SIG-M5 (cell line): ENCODE data around the gene GALNT11.
"Not testable (repeated sequence)": the region's sequence is repeated elsewhere in the genome, so short reads cannot be mapped to it uniquely, and the experiment has no call there.

ENCODE experiments used
- DNase-seq: peaks from one replicate; lab custom pipeline; 2025; lab: John Stamatoyannopoulos, UW

Gene GALNT11

DNA sequence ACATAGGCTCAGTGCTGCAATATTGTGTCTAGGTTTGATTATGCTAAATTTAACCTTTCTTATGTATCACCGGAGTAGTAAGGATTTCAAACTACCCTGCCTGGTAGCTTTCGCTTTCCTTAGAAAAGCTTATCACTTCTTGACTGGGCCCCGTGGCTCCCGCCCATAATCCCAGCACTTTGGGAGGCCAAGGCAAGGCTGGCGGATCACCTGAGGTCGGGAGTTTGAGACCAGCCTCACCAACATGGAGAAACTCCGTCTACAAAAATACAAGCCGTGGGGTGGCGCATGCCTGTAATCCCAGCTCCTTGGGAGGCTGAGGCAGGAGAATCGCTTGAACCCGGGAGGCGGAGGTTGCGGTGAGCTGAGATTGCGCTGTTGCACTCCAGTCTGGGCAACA is 49.9 kb downstream of the GALNT11 start:
- not testable (repeated sequence) for DNase-seq

DNA sequence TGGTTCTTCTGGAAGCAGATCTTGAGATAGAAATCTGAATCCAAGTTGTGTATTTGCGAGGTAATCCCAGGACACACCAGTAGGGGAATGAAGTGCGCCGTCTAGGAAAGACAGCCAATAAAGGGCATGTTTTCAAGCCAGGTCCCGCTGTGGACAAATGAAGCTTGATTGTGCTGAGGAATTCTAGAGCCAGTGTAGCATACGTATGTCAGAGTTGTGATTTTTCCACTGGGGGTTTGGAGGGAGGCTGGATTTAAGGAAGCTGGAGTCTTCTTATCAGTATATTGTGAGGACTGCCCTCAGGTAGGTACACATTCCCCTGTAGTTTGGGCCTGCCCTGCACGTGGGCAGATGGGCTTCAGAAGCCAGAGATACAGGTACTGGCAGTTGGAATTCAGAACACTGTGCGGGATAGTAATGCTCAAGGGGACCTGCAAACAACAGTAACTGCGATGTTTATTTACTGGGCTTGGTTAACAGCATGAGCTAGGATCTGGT is 50.9 kb downstream of the GALNT11 start:
- DNase-seq = no peak

DNA sequence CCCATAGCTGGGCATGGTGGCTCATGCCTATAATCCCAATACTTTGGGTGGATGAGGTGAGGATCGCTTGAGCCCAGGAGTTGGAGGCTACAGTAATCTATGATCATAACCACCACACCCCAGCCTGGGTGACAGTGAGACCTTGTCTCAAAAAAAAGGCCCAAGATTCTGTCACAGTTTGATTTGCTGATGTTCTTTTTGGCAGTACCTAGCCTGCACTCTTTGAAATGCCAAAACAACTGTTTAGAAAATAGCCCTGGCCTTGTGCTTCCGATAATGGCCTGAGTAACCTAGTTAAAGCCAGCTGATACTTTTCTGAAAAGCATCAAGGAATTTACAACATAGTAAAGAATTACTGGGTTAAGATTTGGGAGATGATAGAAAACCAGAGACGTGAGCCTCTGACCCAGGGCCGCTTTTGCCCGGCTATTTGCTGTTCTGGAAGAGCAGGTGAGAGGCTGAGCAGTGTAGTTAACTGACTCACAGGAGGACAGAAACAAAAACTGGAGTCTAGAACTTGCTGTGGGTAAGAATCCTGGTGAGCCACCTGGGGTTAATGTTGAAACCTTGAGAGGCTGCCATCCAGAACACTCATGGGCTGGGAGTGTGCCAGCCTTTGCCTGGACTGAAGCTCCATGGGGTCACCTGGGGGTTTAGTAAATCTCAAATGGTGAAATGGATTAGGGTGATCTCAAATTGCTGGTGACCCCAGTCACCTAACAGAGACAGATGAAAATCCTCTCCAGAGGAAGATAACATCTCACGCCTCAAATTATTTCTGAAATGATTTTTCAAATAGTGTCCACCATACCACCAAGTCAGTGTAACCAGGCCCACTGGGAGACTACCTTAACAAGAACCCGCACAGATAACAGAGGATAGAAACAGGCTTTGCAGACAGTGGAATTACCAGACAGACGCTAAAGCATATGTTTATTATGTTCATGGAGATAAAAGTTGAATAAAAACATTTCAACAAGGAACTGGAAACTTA is 51.8 kb downstream of the GALNT11 start:
- no peak for DNase-seq

DNA sequence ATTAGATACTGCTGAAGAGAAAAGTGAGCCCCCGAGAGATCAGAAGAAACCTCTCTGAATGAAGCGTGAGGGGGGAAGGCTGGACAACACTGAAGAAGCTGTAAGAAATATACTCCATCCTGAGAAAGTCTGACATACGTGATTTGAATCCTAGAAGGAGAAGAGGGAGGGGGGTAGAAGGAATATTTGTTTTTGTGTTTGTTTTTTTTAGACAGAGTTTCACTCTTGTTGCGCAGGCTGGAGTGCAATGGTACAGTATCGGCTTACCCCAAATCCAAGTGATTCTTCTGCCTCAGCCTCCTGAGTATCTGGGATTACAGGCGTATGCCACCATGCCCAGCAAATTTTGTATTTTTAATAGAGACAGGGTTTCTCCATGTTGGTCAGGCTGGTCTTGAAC is 52.6 kb downstream of the GALNT11 start:
- no peak for DNase-seq

DNA sequence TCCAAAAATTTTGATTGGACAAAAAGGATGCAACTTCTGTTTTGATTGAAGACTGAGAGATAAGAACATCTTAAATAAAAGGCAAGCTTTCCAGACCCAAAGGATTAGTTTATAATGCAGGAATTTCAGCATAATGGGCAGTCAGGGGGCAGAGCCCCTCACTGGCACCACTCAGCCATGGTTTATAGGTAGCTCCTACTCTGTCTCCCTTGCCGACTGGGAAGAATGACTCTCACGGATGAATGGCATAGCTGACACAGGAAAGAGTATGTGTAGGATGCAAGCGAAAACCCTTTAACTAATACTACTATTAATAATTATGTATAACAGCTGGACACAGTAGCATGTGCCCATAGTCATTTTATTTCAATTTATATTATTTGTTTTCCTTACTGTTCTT is 53.3 kb downstream of the GALNT11 start:
- no peak for DNase-seq

DNA sequence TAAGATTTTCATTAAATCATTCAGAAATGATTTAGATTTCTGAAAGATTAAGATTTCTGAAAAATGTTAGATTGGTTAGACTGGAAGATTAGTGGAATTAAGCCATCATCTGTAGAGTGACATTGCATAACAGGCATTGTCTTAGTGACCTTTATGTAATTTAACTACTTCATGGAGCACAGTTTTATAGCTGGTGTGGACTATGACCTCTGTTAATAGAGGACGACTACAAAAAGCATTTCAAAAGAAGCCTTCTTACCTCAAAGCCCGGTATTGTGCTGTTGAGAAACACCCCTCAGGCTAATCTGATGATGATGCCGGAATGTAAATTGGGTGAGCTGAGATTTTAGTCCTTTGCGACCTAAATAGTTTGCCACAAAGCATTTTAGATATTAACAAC is 55.6 kb downstream of the GALNT11 start:
- no peak for DNase-seq

DNA sequence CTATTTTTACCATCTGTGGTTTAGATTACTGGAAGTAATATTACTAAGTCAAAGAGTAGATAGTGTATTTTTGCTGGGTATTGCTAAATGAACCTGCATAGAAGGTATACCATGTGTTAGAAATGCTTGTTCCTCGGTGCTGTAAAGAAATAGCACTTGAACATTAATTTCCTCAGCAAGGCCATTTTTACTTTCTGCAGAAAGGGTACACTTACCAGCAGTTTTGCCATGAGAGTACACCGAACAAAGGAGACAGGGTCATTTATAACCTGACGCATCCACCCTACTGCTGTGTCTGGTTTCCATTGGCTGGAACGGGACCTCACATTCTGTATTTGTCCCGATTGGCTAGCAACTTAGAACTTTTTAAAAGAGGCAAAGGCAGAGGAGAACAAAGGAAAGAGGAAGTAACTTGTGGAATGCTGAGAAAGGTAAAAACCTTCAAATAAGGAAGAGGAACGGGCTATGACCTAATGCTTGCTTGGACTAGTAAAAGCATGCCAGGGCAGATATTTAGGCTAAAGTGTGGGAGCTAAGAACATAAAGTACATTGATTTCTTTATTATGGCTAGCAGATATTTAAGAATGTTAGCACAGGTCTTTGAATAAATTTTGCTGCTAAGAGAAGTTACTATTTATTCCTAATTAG is 56.7 kb downstream of the GALNT11 start:
- DNase-seq = not testable (repeated sequence)

DNA sequence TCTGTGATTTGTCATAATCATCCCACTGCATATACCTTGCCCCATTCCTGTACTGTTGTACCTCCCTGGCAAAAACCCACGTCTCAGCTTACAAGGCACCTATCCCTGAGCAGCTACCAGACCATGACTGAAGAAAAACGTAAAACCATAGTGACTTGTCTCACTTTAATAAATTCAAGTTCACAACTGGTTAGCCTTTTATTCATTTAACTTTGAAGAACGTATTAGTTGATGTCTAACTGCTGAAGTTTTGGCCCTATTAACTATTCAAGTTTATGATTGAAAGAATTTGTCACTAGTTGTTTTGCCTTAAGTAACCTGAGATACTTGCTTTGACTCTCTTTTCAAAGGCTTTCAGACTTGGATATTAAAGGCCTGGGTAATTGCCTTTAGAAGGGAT is 59.7 kb downstream of the GALNT11 start:
- no peak for DNase-seq

DNA sequence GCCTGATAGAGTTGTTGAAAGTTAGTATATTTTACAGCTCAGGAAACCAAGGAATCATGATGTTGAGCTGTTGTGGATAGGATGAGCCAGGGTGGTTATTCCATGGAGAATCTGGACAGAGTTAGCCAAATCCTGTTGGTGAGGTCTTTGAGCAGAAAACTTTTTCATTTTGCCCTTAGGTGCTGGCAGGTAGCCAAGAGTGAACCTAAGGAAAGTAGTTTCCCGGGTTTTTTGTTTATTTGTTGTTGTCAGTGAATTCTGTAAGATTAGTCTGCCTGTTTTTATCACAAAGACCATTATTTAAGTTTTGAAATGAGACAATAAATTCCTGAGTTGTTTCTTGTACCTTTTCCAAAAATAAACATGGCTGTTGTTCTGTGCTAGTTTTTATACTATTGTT is 61.0 kb downstream of the GALNT11 start:
- DNase-seq = no peak

DNA sequence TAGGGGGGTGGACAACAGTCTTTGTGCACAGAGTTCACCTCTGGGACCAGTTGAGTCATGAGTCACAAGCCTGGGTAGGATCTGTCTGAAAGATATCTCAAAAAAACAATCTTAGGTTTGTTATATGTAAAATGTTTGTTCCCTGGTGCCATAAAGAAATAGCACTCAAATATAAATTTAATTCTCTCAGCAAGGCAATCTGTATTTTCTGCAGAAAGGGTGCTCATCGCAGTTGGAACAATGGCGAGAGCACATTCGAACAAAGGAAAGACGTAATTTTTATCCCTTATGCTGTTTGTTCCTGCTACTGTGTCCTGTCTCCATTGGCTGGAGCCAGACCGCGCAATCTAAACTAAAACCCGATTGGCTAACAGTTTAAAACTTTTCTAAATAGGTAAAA is 63.7 kb downstream of the GALNT11 start:
- DNase-seq = no peak

DNA sequence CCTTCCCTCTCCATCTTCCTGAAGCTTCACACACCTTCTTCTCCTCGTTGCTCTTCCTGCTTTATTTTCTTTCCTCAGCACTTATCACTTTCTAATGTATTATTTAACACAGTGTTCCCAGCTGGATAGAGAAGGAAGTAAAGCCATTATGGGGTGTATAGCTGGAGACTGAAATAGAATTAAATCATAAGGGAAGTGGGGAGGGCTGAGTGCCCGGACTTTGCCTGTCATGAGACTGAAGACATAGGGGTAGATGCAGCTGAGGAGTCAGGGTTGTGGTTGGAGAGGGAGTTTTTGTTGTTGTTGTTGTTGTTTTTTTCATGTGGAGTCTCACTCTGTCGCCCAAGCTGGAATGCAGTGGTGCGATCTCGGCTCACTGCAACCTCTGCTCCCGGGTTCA is 65.3 kb downstream of the GALNT11 start:
- DNase-seq = no peak

DNA sequence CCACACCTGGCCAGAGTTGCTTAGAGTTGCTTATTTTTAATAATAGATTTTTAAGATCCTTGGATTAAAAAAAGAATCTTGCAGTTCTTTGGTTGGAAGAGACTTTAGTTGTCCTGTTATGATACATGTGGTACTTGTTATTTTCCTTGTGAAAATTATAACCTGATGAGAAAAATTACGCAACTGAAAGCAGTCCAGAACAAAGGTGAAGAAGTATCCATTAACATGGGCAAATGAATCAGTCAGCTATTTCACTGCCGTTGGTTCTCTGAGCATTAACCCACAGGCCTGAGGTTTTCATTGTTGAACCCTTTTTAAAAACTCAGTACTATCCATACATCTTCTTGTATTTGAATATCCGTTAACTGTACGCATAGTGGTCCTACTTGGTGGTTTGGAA is 68.2 kb downstream of the GALNT11 start:
- no peak for DNase-seq

DNA sequence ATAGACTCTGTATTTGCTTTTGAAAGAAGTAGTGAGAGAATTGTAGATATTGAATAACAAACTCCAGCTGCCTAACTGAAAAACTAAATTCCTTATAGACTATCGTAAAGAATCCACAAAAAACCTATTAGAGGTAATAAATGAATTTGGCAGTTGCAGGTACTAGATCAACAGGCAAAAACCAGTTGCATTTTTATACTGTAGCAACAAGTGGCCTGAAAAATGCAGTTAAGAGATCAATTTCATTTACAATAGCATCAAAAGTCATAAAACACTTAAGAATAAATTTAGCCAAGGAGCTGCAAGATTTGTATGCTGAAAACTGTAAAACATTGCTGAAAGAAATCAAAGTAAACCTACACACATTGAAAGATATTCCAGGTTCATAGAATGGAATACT is 70.3 kb downstream of the GALNT11 start:
- no peak for DNase-seq

DNA sequence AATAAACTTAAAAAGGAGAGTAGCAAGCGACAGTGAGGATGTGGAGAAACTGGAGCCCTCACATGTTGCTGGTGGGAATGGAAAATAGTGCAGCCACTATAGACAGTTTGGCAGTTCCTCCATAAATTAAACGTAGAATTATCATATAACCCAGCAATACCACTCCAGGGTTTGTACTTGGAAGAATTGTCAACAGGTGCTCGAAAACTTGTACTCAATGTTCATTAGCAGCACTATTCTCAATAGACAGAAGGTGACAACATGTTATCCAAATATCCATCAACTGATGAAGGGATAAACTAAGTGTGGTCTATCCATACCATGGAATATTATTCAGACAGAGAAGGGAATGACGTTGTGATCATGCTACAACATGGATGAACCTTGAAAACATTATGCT is 71.9 kb downstream of the GALNT11 start:
- no peak for DNase-seq

DNA sequence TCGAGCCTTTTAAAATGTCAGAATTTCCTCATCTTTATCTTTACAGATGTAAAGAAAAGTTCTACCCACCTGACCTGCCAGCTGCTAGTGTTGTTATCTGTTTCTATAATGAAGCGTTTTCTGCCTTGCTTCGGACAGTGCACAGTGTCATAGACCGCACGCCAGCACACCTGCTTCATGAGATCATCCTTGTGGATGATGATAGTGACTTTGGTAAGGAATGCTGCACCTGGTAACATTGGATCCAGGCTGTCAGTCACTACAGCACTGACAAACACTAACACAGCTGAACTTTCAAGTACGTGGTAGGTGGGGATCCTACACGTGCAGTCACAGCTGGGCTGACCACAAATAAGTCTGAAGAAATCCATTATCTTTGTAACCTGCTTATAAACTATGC is 77.6 kb downstream of the GALNT11 start:
- DNase-seq = no peak

DNA sequence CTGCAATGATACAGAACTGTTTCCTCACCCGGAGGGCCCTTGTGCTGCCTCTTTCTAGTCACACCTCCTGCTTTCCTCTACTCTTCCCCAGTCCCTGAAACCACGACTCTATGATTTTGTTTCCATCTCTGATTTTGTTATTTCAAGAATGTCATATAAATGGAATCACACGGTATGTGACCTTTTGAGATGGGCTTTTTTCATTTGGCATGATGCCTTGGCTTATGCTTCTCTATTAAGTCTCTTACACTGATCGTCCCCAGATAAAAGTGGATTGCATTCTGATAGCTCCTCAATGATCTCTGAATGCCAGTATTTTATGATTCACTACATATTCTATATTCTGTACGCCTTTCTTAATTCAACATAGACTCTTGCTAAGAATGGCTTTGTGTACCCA is 78.2 kb downstream of the GALNT11 start:
- DNase-seq = no peak

DNA sequence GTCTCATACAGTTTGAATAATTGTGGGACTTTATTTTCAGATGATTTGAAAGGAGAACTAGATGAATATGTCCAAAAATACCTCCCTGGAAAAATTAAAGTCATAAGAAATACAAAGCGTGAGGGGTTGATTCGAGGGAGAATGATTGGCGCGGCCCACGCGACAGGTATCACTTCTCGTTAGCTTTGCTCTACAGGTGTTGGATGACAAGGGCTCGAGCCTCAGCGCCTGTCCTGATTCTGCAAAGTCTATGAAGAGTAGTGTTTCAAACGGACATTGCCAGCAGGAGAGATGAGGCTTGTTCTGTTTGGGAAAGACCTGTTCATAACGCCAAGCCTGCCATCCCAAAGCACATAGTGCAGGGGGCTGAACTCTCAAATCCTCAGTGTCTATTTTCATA is 79.7 kb downstream of the GALNT11 start:
- no peak for DNase-seq

DNA sequence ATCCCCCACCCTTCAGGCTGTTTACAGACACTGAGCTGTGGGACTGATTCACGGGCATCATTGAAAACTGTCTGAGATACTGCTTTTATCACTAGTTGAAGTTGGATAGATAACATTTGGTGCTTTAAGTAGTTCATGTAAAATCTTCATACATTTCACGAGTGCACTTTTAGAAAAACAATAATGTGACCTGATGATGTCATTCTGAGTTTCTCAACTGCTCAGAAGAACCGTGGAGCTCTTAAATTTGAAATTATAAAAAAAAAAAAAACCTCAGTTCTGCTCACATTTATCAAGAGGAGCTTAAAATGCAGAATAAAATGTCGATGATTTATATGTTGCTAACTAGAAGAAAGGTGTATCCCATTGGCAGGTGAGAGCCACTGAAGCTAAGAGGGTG is 81.5 kb downstream of the GALNT11 start:
- no peak for DNase-seq

DNA sequence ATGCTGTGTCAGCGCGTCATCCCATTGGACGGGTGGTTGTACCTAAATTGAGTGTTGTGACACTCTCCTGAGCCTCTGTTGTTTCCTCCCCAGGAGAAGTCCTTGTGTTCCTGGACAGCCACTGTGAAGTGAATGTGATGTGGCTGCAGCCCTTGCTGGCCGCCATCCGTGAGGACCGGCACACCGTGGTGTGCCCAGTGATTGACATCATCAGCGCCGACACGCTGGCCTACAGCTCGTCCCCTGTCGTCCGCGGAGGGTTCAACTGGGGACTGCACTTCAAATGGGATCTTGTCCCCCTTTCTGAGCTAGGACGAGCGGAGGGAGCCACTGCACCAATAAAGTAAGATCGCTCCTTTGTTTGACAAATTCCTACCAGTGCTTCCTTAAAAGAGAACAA is 82.5 kb downstream of the GALNT11 start:
- DNase-seq = no peak

DNA sequence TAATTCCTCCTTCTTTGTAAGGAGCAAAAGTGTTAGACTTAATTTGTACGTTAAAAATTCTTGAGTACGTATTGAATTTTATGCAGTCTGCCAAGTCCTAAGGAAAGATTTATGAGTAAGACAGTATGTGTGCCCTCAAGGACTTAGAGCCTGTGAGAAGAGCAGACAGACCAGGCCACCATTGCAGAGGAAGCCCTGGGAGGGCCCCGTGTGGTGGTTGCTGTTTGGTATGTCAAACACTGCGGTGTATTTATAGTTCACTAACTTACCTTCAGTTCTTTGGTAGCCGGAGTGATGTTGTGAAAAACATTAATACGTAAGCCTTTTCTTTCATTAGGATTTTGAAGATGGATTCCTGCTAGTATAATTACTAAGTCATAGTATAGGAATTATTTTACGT is 82.9 kb downstream of the GALNT11 start:
- no peak for DNase-seq

DNA sequence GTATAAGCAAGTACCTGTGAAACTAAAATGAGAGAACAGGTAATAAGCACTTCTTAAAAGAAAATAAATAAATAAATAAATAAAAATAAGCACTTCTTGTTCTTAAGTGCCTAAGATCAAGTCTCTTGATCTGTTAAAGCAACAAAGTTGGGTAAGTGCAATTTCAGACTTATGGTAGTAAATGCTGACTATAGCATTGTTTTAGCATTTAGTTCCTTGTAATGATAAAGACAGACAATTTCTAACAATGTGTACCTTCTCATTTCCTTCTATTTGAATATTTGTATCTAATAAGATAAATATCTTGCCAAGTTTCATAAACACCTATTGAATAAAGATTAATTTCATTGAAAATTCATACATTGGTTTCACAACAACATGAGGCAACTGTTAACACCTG is 87.4 kb downstream of the GALNT11 start:
- no peak for DNase-seq

DNA sequence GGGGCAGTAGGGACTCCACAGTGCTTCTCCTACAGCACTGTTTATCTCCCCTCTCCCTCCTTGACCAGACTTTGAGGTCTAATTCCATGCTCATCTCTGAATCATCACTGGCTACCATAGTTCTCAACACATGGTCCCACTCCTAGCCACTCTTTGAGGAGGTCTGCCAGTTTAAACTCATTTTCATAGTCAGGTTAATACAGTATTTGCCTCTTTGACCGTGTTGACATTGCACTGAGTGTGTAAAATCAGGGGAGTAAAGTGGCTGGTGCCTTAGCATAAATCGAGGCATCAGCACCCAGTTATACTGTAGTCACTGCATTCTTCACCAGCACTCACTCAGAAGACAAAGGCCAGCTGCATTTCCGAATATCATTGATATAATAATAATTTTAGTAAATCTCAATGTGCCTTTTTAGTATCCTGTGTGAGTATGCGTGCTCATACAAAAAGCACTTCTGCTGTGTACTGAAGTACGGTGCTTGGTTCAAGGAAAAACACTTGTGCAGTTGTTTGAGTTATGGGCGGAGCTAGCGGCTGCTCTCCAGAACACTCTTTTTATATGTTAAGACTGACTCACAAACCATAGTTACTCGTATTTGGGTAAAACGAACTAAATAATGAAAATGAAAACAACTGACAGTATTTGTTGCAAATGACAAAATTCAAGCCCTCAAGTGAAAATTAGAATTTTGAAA is 89.7 kb downstream of the GALNT11 start:
- no peak for DNase-seq

DNA sequence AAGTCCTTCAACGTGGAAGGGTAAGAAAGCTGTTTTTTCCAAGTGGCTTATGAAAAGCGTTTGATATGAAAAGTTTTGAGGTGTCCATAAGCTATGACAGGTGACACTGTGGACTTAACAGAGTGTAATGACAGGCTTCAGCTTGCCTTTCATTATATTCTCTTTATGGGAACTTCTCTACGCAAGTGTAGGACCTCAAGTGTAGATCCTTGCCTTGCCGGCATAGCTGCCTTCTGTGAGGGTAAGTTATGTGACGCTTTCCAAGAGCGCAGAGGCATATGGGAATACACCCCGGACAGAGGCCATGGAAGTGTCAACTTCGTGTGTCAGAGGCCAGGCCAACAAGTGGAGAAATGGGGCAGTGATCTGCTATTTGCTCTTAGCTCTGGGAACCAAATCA is 91.9 kb downstream of the GALNT11 start:
- DNase-seq = no peak
